ENCODE results near the gene NHLRC4.

Gene NHLRC4

GRCh38 chr16:569445-570254, 2.8 kb downstream of the NHLRC4 start, which contains the start of gene PIGQ:
PIGQ (plus strand) TSS chr16:569968; CDS start chr16:574075, 4,107 bp downstream.
- peak within 1 kb of the TSS; percentile 60 for H3K4me3 ChIP-seq (ENCODE audit: low read depth, low read length)
- H3K27ac ChIP-seq (ENCODE audit: extremely low read depth, low read depth, low read length), result peak within 1 kb of the TSS; percentile 89
- ChIA-PET CTCF (no interaction called here), POLR2A (interaction anchor here (0.5 to 1.2 kb wide), 3 partner anchors 19 to 199 kb away, joined by 3 to 4 read pairs (median 4); no protein-coding TSS in a partner anchor)
- H3K4me1 ChIP-seq (ENCODE audit: control insufficient read depth, insufficient read depth, low read length), result peaks cover 10% of the 10 kb centered on the region
- peaks cover 0 to 28% of the 10 kb centered on the region in 2 experiments; a peak in 1 of 3 replicates for H3K36me3 ChIP-seq (ENCODE audit: control insufficient read depth in 2 of 2, insufficient read depth in 1 of 2, low read length in 2 of 2)
- no peaks in the 10 kb centered on the region for H3K9me3 ChIP-seq (ENCODE audit: control insufficient read depth, insufficient read depth, low read depth, low read length)
- peak; percentile 86 for TF ChIP-seq ZBTB11 (tag by site-specific recombination; conservative IDR thresholded peaks at IDR 0.05; ENCODE audit: low read depth)
- no peak for TF ChIP-seq TRIM28 (IDR thresholded peaks at IDR 0.05; ENCODE audit: borderline replicate concordance, low read length)
- TF ChIP-seq SP3 (tag by site-specific recombination; IDR thresholded peaks at IDR 0.05), result peak; percentile 16; the same call in 1 of the 2 replicates
- TF ChIP-seq KLF9 (tag by site-specific recombination; IDR thresholded peaks at IDR 0.05; ENCODE audit: low read depth), result peak; percentile 69
- 0 out of 2 replicates have a peak, but pooled peaks have one; percentile 20 for TF ChIP-seq EGR2 (tag by site-specific recombination; IDR thresholded peaks at IDR 0.05; ENCODE audit: low read depth)
- no peak for TF ChIP-seq ZNF2 (tag by site-specific recombination; IDR thresholded peaks at IDR 0.05)
- no peak for TF ChIP-seq ZNF184 (tag by site-specific recombination; IDR thresholded peaks at IDR 0.05)
- TF ChIP-seq ZNF18 (tag by site-specific recombination; IDR thresholded peaks at IDR 0.05), result no peak
- TF ChIP-seq ZNF596 (tag by site-specific recombination; IDR thresholded peaks at IDR 0.05), result 0 out of 2 replicates have a peak, but pooled peaks have one; percentile 10
- TF ChIP-seq ZNF792 (tag by site-specific recombination; IDR thresholded peaks at IDR 0.05), result no peak
- TF ChIP-seq ZNF624 (tag by site-specific recombination; IDR thresholded peaks at IDR 0.05), result no peak
- TF ChIP-seq ZNF138 (tag by site-specific recombination; IDR thresholded peaks at IDR 0.05; ENCODE audit: borderline replicate concordance), result no peak
- TF ChIP-seq ZBTB20 (tag by site-specific recombination; IDR thresholded peaks at IDR 0.05), result peak; percentile 54; the same call in 1 of the 2 replicates
- TF ChIP-seq BCL6B (tag by site-specific recombination; IDR thresholded peaks at IDR 0.05), result no peak
- TF ChIP-seq ZNF121 (tag by site-specific recombination; IDR thresholded peaks at IDR 0.05), result no peak
- 0 out of 2 replicates have a peak, but pooled peaks have one; percentile 20 for TF ChIP-seq KLF16 (tag by site-specific recombination; IDR thresholded peaks at IDR 0.05)
- no peak for TF ChIP-seq ZNF514 (tag by site-specific recombination; IDR thresholded peaks at IDR 0.05)
- peak; percentile 73 for TF ChIP-seq ZNF664 (tag by site-specific recombination; IDR thresholded peaks at IDR 0.05)
- peak; percentile 41; the same call in 1 of the 2 replicates for TF ChIP-seq ZNF76 (tag by site-specific recombination; IDR thresholded peaks at IDR 0.05; ENCODE audit: borderline replicate concordance, low read depth)
- TF ChIP-seq CTCF (tag by site-specific recombination; IDR thresholded peaks at IDR 0.05), result no peak
- TF ChIP-seq ZNF335 (tag by site-specific recombination; conservative IDR thresholded peaks at IDR 0.05), result peak; percentile 21
- TF ChIP-seq SP2 (tag by site-specific recombination; IDR thresholded peaks at IDR 0.05), result peak; percentile 59
- peak; percentile 47; the same call in 1 of the 2 replicates for TF ChIP-seq ZFHX2 (tag by site-specific recombination; conservative IDR thresholded peaks at IDR 0.05)

Data from HEK293 (cell line).